Activated T-cell treated with anti-CD3 and anti-CD28 coated beads, Interleukin-2, amount 50 U/mL, for 1 hour (primary cell): ENCODE data around the gene ZNF660.

Experiments used
- DNase-seq: peaks from one replicate; pipeline ENCODE4 v3.0.0-alpha.2; 2020

ZNF660 gene

GRCh38 chr3:44642337-44642736, 57.6 kb downstream of the ZNF660 start:
- DNase-seq = no peak

GRCh38 chr3:44643024-44643423, 58.3 kb downstream of the ZNF660 start:
- DNase-seq = no peak

- DNase-seq = no peak
Observed at GRCh38 chr3:44647771-44648170, 63.0 kb downstream of the ZNF660 start.

GRCh38 chr3:44648564-44649229, 63.9 kb downstream of the ZNF660 start, which contains the start of gene ZNF35:
Gene ZNF35 (plus strand): TSS chr3:44648732. CDS start chr3:44651068, 2,336 bp downstream.
- DNase-seq = no peak
